WI38 (cell line): ENCODE data around the gene FUS.

Source experiments
- H3K4me3 ChIP-seq: 2 replicates; pipeline ENCODE4 v1.5.1; 2011; ENCODE audit warnings: low read depth, mild to moderate bottlenecking, control low read depth, low read length
- TF ChIP-seq, protein P1 (sequence below): IDR thresholded peaks from 2 replicates; pipeline ENCODE4 v1.5.1; 2012; ENCODE audit warnings: low read depth, mild to moderate bottlenecking, control low read depth, low read length

The FUS gene

DNA sequence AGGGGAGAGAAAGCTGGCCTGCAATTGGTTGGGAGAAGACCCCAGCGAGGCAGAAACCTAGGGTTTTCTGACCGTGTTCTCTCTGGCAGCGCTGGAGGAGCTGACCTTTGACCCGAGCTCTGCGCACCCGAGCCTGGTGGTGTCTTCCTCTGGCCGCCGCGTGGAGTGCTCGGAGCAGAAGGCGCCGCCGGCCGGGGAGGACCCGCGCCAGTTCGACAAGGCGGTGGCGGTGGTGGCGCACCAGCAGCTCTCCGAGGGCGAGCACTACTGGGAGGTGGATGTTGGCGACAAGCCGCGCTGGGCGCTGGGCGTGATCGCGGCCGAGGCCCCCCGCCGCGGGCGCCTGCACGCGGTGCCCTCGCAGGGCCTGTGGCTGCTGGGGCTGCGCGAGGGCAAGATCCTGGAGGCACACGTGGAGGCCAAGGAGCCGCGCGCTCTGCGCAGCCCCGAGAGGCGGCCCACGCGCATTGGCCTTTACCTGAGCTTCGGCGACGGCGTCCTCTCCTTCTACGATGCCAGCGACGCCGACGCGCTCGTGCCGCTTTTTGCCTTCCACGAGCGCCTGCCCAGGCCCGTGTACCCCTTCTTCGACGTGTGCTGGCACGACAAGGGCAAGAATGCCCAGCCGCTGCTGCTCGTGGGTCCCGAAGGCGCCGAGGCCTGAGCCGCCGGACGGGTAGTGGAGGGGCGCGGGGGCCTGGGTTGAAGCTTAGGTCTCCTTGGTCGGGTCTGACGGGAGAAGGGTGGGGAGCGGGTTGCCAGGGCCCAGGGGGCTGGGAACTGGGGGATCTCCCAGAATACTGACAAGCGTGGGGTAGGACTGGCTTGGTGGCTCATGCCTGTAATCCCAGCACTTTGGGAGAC lies 44.4 kb downstream of the FUS start:
- H3K4me3 ChIP-seq, result no peak overlapping the region
- TF ChIP-seq, protein P1, sequence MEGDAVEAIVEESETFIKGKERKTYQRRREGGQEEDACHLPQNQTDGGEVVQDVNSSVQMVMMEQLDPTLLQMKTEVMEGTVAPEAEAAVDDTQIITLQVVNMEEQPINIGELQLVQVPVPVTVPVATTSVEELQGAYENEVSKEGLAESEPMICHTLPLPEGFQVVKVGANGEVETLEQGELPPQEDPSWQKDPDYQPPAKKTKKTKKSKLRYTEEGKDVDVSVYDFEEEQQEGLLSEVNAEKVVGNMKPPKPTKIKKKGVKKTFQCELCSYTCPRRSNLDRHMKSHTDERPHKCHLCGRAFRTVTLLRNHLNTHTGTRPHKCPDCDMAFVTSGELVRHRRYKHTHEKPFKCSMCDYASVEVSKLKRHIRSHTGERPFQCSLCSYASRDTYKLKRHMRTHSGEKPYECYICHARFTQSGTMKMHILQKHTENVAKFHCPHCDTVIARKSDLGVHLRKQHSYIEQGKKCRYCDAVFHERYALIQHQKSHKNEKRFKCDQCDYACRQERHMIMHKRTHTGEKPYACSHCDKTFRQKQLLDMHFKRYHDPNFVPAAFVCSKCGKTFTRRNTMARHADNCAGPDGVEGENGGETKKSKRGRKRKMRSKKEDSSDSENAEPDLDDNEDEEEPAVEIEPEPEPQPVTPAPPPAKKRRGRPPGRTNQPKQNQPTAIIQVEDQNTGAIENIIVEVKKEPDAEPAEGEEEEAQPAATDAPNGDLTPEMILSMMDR, result no peak

DNA sequence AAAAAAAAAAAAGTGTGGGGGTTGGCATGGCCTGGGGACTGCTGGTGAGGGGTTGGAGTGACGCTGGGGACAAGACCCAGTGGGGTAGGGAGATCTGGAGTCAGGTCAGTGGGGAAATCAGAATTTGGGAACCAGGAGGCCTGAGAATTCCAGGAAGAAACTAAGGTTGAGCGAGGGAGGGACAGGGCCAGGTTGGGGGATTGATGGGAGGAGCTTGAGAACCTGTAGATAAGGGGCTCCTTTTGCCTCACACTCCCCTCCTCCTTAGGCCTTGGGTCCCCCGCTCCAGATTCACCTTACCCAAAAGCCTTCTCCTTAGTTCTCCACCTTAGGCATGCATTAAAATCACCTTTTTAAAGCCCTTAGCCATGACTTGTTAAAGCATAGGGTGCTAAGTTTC lies 45.3 kb downstream of the FUS start:
- TF ChIP-seq, protein P1, result no peak

DNA sequence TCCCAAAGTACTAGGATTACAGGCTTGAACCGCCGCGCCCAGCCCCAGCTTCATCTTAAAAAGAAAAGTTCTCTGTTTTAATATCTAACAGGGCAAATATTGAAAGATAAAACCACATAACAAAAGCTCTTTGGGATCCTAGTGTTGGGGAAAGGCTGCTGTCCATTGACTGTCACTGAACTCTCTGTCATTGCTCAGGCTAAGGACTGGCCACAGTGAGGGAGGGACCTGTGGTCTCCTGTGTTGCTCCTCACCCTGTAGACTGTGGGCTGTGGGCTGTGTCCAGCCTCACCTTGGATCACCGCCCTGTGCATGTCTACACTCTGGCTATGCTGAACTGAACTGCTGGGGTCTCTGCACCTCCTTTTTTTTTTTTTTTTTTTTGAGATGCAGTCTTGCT lies 48.3 kb downstream of the FUS start:
- TF ChIP-seq, protein P1, result no peak
- H3K4me3 ChIP-seq, result no peak overlapping the region

More for the DNA sequence above, 45.3 kb downstream of the FUS start:
- no peak overlapping the region for H3K4me3 ChIP-seq

DNA sequence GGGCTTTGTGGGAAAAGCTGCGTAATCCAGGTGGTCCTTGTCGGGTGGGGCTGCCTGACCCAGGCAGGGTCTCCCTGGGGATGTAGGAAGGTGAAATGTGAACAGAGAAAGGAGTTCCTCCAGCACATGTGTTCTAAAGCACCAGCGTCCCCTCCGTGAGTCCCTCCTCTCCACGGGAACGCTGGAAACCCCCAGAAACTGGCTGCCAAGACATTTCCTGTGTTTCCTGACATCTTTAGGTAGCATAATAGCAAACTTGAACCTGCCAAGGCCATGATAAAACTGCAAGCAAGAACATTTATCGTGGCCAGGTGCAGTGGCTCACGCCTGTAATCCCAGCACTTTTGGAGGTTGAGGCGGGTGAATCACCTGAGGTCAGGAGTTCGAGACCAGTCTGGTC lies 49.6 kb downstream of the FUS start:
- TF ChIP-seq, protein P1, result no peak
- no peak overlapping the region for H3K4me3 ChIP-seq

DNA sequence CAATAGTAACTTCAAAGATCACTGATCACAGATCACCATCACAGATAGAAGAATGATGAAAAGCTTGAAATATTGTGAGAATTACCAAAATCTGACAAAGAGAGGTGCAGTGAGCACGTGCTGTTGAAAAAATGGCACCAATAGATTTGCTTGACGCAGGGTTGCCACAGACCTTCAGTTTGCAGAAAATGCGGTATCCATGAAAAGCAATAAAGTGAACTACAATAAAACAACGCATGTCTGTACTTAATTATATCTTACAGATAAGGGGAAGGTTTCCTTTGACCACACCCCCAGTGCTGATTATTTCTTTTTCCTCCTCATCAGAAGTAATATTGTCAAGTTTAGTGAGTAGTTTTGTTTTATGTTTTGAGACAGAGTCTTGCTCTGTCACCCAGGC lies 58.1 kb downstream of the FUS start:
- TF ChIP-seq, protein P1, result no peak
- H3K4me3 ChIP-seq, result no peak overlapping the region
